MG63 (cell line): ENCODE results near the gene TBX19. TPM values are rescaled to one million over a fixed set of nuclear protein-coding genes. Genes with fewer than 3 reads are reported as not detected.

Experiments used
- DNase-seq: peaks from one replicate; pipeline ENCODE4 v3.0.0-alpha.2; 2020
- H3K27me3 ChIP-seq: fragments of 250-450 bp; sonication (Bioruptor Pico); 2 replicates; pipeline ENCODE4 v1.5.1; 2020; ENCODE audit warnings: mild to moderate bottlenecking, moderate library complexity
- H3K36me3 ChIP-seq: fragments of 250-450 bp; sonication (Bioruptor Pico); 2 replicates; pipeline ENCODE4 v1.5.1; 2020; ENCODE audit warnings: mild to moderate bottlenecking, moderate library complexity
- H3K4me3 ChIP-seq: fragments of 250-450 bp; sonication (Bioruptor Pico); 2 replicates; pipeline ENCODE4 v1.5.1; 2020; ENCODE audit warnings: mild to moderate bottlenecking, moderate library complexity
- H3K9me3 ChIP-seq: fragments of 250-450 bp; sonication (Bioruptor Pico); 2 replicates; pipeline ENCODE4 v1.5.1; 2020; ENCODE audit warnings: mild to moderate bottlenecking, moderate library complexity
- total RNA-seq: library from RNA; depleted of rRNA; stranded (reverse); fragments of >200 nt; shearing (Covaris generic); gene quantifications from 2 replicates; pipeline ENCODE4 v1.2.3, GENCODE V29; 2014; ENCODE audit warnings: low replicate concordance

Gene TBX19
- total RNA-seq, 1 experiment from 2014 or later, result 1.1 TPM

DNA sequence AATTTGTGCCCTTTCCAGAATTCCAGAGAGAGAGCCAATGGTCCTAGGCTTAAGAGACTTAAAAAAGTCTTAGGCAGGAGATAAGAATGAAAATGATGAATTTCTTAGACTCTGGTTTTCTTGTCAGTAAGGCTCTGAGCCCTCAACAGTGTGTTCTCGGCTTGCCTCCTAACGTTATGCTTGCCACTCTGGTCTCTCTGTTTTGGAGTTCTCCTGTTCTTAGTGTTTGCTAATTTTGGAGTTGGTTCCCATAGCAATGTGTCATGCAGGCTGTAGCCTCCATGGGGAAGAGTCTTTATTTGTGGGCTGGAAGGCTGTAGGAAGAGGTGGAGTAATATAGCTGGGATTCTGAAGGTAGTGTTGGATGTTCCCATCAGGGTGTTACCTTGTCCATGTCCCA, 19.9 kb downstream of the TBX19 start:
- no peak for DNase-seq
- Histone ChIP-seq H3K4me3 (no peak overlapping the region), H3K9me3 (no peaks in the 10 kb centered on the region), H3K27me3 (no peaks in the 10 kb centered on the region), H3K36me3 (no peaks in the 10 kb centered on the region)

DNA sequence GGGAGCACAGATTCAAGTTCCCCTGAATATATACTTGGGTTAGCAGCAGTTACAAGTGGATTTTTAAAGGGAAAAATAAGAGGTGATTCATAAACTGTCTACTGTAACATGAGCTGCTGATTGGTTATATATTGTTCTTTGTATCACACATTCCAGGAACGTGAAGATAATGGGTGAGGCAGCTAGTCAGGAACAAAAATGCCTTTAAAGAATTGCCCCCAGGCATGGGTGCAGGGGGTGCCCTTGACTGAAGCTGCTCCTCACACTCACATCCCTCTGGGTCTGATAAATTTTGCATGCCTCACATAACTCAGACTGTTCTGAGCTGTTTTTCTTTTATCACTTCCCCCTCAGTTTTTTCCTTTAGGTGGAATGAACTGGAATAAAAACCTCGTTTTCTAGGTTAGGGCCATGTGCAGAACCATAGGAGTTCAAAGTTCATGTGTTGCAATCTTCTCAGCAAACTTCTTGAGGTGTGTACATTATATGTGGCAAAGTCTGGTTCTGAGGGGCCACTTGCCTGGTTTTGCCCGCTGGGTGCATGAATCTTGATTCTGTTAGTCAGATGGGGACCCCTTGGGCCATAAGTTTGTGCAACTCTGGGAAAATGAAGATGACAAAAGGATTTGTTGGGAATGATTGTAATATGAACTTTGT, 21.1 kb downstream of the TBX19 start:
- H3K36me3 ChIP-seq, result no peaks in the 10 kb centered on the region

DNA sequence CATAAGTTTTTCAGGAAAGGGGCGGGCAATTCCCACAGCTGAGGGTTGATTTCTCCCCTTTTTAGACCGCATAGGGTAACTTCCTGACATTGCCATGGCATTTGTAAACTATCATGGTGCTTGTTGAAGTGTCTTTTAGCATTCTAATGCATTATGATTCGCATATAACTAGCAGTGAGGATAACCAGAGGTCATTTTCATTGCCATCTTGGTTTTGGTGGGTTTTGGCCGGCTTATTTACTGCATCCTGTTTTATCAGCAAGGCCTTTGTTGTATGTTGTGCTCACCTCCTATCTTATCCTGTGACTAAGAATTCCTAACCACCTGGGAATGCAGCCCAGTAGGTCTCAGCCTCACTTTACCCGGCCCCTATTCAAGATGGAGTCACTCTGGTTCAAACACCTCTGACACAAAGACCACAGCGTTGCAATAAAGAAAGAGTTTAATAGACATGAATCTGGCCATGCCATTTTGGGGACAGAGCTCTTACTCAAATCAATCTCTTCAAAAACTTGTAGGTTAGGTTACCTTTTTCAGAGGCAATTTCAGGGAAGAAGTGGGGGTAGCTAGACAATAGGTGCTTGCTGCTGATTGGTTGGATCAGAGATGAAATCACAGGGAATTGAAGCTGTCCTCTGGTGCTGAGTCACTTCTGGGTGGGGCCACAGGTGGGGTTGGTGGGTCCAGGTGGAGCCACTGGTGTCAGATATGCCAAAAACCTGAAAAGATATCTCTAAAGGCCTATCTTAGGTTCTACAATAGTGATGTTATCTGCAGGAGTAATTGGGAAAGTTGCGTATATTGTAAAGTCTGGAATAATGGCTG, 23.3 kb downstream of the TBX19 start:
- H3K9me3 ChIP-seq, result no peaks in the 10 kb centered on the region
- no peak overlapping the region for H3K4me3 ChIP-seq
- H3K36me3 ChIP-seq, result no peaks in the 10 kb centered on the region
- H3K27me3 ChIP-seq, result no peaks in the 10 kb centered on the region
- DNase-seq, result no peak

More for the DNA sequence above, 21.1 kb downstream of the TBX19 start:
- H3K4me3 ChIP-seq, result no peak overlapping the region
- peak; percentile 73 for DNase-seq
- H3K9me3 ChIP-seq, result no peaks in the 10 kb centered on the region
- H3K27me3 ChIP-seq, result no peaks in the 10 kb centered on the region

DNA sequence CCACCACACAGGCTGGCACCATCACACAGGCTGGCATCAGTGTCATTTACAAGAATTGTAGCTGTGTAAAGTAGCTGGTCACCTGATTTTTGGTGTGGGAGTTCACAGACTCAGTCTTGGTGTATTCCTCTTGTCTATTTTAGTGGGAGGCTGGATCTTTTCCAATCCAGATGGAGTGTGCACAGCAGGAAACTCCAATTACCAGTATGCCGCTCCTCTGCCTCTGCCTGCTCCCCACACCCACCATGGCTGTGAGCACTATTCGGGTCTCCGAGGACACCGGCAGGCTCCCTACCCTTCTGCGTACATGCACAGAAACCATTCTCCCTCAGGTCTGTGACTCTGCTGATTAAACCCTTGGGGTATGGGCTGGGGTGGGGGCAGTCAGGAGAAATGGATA, 24.2 kb downstream of the TBX19 start:
- Histone ChIP-seq H3K27me3 (no peaks in the 10 kb centered on the region), H3K9me3 (no peaks in the 10 kb centered on the region), H3K4me3 (no peak overlapping the region), H3K36me3 (no peaks in the 10 kb centered on the region)
- no peak for DNase-seq

DNA sequence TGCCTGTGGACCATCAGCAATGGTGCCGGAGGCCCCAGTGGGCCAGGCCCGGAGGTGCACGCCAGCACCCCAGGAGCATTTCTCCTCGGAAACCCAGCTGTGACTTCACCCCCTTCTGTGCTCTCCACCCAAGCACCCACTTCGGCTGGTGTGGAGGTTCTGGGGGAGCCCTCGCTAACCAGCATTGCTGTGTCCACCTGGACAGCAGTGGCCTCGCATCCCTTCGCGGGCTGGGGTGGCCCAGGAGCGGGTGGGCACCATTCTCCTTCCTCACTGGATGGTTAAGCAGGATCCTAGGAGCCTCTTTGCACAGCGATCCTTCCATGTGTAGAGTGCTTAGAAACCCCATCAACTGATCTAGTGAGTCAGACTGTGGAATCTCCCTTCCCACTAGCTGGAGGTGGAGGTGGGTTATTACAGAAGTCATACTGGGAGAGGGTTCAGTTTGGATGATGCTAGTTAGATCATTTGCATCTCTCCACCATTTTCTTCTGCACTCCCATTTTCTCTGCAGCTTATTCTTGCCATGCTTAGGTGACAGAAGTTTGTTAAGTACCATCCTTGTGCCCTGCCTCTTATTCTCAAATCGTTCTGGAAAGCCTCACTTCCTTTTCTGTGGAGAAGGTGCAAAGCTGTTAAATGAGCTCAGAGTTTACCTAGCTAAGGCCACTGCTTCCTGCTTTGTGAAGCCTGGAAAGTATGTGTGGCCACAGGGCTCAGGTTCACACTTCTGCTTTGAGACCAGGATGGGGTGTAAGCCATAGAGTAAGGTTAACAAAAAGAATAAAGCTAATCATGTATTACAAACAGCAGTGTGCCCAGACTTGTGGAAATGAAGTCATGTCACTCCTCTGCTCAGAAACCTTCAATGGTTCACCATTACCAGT, 32.3 kb downstream of the TBX19 start:
- no peaks in the 10 kb centered on the region for H3K9me3 ChIP-seq
- H3K27me3 ChIP-seq, result no peaks in the 10 kb centered on the region
- H3K36me3 ChIP-seq, result no peaks in the 10 kb centered on the region
- no peak overlapping the region for H3K4me3 ChIP-seq
- DNase-seq, result no peak

DNA sequence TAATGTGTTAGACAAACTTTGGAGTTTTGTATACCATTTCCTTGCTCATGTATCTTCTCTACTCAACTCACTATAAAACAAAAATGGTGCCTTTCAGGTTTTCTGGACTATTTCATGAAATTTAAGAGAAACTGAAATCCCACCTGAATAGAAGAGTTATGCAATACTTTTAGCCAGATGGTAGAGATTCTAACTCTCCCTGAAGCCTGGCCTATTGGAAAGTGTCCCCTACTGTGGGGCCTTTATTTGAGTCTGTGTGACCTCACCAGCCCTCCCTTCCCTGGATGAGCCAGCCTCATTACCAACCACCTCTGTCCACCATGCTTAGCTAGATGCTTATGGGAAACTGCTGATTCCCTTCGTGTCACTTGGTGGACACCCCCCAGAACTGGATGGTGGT, 35.5 kb downstream of the TBX19 start:
- Histone ChIP-seq H3K36me3 (no peaks in the 10 kb centered on the region), H3K9me3 (no peaks in the 10 kb centered on the region), H3K4me3 (no peak overlapping the region), H3K27me3 (no peaks in the 10 kb centered on the region)
- no peak for DNase-seq

DNA sequence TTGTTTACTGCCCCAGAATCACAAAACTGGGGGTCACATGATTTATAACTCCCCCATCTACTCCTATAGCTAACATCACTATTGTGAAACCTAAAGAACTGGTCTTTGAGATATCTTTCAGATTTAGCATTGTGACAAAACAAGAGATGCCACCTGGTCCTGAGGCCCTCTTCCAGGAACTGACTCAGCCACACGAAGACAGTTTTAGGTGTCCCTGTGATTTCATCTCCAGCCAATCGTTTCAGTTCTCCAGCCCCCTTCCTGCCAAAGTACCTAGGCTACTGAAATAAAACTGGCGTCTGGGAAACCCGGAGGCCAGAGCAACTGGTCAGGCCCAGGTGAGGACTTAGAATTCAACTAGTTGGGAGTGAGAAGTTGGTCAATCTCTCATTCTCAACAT, 36.6 kb downstream of the TBX19 start:
- no peak for DNase-seq
- no peak overlapping the region for H3K4me3 ChIP-seq
- no peaks in the 10 kb centered on the region for H3K36me3 ChIP-seq
- H3K9me3 ChIP-seq, result no peaks in the 10 kb centered on the region
- H3K27me3 ChIP-seq, result no peaks in the 10 kb centered on the region

DNA sequence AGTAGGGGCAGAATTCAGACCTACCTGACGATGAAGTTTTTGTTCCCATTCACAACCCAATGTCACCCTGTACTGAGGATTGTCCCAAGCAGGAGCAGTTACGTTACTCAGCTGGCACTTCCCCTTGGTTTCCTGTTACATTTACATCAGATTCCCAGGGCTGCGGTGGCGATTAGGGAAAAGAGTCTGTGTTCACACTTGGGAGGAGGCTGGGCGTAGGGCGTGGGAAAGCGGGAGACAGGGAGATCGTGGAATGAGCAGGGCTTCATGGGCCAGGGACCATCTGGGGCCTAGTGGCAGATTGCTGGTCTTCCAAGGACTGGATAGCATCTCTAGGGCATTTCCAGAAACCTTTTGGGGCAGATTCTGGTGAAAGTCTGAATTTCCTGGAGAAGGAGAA, 39.0 kb downstream of the TBX19 start:
- H3K27me3 ChIP-seq, result no peaks in the 10 kb centered on the region

DNA sequence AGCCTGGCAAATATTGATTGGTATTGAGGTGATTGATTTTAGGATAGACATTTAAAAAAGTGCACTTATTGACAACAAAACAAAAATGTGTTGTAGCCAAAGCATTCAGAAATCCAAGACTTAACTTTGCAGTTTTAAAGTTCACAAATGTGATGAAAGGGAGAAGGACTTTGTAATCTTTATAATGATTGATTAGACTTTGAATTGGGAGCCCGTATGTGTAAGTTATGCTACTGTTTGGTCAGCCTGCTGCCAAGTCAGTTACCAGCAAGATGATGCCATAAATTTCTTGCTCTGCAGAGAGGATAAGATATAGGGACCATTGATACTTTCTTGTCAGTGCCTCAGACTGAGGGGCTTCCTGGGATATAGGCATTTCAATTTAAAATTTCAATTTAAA, 39.5 kb downstream of the TBX19 start:
- DNase-seq, result no peak
- Histone ChIP-seq H3K36me3 (no peaks in the 10 kb centered on the region), H3K9me3 (no peaks in the 10 kb centered on the region; the same call in 1 of the 2 replicates), H3K27me3 (no peaks in the 10 kb centered on the region), H3K4me3 (no peak overlapping the region)

More for the DNA sequence above, 39.0 kb downstream of the TBX19 start:
- no peak overlapping the region for H3K4me3 ChIP-seq
- no peaks in the 10 kb centered on the region for H3K36me3 ChIP-seq
- no peaks in the 10 kb centered on the region; the same call in 1 of the 2 replicates for H3K9me3 ChIP-seq
- DNase-seq, result no peak

DNA sequence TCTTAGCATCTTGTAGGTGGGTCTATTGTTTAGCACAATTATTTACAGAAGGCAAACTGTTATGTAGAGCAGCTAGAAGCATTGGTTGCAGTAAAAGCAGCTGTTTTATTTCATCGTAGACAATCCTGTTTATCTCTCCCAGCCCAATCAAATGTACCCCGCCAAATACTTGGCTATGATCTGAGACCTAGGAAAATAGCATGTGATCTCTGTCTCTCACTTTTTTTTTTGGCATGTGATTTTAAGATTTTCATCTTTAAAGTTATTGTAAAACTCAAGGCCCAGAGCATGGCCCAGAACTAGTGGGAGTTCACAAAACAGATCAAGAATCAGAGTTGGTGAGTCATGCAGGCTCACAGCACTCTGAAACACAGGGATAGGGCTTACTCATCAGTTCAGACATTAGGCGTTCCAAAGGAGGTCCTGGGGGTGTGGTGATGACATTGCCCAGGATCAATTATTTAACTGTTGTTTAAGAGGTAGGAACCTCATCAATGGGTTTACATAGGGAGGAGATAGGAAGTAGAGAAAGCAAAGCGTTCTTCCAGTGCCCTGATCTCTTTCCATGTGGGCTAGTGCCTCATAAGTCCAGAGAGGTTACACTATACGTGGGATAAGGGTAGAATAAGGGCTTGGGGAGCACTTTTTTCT, 40.2 kb downstream of the TBX19 start:
- peak; percentile 76 for DNase-seq
- no peak overlapping the region for H3K4me3 ChIP-seq
- H3K36me3 ChIP-seq, result no peaks in the 10 kb centered on the region
- H3K27me3 ChIP-seq, result no peaks in the 10 kb centered on the region
- no peaks in the 10 kb centered on the region; the same call in 1 of the 2 replicates for H3K9me3 ChIP-seq

DNA sequence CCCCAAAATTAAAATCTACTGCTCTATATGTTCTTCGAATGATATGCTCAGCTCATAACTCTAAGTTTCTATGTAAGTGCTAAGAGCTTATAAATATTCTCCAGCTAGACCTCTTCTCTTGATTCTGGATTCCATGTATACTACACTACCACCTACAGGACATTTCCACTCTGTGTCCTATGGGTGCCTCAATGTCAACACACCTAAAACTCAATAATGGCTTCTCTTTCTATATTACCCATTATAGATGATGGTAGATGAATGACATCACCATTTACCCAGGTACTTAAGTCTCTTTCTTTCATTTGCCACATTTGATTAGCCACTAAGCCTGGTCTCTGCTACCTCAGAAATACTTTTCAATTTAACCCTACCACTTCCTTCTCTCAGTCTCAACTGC, 41.3 kb downstream of the TBX19 start:
- H3K9me3 ChIP-seq, result no peaks in the 10 kb centered on the region; the same call in 1 of the 2 replicates
- DNase-seq, result no peak
- no peaks in the 10 kb centered on the region for H3K27me3 ChIP-seq
- no peaks in the 10 kb centered on the region for H3K36me3 ChIP-seq
- H3K4me3 ChIP-seq, result no peak overlapping the region

DNA sequence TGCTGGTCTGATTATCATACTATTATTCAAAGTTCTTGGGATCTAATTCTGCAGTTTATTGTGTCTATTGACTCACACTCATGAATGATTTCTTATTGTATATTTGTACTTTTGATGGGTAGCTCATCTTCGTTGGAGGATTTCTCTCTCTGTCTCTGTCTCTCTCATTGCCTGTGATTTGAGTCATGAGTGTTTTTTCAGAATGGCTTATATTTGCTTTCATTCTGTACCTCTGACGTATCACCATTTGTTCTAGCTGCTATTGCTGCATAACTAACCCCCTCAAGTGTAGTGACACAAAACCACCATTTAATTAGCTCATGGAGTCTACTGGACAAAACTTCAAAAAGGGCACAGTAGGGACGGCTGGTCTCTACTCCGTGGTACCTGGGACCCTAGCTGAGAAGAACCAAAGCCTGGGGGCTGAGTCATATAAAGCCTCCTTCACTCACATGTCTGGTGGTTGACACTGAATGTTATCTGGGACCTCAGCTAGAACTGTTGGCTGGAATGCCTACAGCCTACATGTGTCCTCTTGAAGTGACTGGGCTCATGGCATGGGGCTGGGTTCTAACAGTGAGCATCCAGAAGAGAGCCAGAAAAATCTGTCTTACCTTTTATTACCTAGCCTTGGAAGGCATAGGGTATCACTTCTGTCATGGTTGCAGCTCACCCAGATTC, 44.2 kb downstream of the TBX19 start:
- no peaks in the 10 kb centered on the region for H3K27me3 ChIP-seq
- no peak for DNase-seq

DNA sequence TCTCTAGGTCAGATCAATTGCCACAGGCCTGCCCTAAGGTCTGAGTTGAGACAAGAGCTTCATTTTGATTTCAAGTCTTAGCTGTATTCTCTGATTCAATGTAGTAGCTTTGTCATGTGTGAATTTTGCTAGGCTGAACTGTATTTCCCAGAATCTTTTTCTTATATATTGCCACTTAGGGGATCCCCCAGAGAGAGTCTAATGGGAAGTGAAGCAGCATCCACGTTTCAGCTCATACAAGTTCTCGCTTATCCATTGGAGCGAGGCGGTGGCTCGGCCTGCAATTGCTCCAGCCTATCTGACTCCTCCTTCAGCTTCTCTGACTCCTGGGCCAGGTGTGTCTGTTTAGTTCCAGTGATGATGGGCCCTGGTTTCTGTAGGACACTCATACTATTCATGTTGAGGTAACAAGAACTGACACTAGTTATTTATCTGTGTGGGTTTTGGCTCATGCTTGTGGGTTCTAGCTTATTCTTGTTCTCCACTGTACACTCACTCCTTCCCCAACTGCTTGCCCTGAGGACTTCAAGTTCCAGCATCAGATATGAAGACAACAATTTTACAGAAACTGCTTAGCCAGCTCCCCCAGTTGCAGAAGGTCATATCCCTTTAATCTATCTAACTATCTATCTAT, 48.2 kb downstream of the TBX19 start:
- no peak overlapping the region for H3K4me3 ChIP-seq
- H3K36me3 ChIP-seq, result no peaks in the 10 kb centered on the region
- H3K9me3 ChIP-seq, result no peaks in the 10 kb centered on the region; the same call in 1 of the 2 replicates
- no peaks in the 10 kb centered on the region for H3K27me3 ChIP-seq
- DNase-seq, result no peak

More for the DNA sequence above, 44.2 kb downstream of the TBX19 start:
- no peak overlapping the region for H3K4me3 ChIP-seq
- no peaks in the 10 kb centered on the region; the same call in 1 of the 2 replicates for H3K9me3 ChIP-seq
- no peaks in the 10 kb centered on the region for H3K36me3 ChIP-seq

DNA sequence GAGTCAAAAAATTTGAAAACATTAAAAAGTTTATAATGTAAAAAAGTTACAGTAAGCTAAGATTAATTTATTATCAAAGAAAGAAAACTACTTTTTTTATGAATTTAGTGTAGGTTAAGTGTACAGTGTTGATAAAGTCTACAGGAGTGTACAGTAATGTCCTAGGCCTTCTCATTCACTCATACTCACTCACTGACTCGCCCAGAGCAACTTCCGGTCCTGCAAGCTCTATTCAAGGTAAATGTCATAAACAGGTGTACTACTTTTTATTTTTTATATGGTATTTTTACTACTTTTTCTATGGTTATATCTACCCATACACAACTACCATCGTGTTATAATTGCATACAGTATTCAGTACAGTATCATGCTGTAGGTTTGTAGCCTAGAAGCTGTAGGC, 49.6 kb downstream of the TBX19 start:
- no peak overlapping the region for H3K4me3 ChIP-seq
- H3K27me3 ChIP-seq, result no peaks in the 10 kb centered on the region
- DNase-seq, result no peak
- no peaks in the 10 kb centered on the region for H3K36me3 ChIP-seq
- no peaks in the 10 kb centered on the region for H3K9me3 ChIP-seq

DNA sequence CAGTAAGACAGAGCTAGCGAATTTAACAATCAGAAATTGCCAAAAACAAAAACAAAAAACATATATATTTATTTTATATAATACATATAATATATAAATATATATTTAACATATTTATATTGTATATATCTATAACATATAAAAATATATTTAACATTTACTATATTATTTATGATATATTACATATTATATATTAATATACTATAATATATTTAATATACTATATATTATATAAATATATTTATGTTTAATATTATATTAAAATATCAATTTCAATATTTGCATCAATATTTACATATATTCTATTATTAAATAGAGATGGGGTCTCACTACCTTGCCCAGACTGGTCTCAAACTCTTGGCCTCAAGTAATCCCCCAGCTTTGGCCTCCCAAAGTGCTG, 50.9 kb downstream of the TBX19 start:
- Histone ChIP-seq H3K4me3 (no peak overlapping the region), H3K27me3 (no peaks in the 10 kb centered on the region), H3K9me3 (no peaks in the 10 kb centered on the region), H3K36me3 (no peaks in the 10 kb centered on the region)
- DNase-seq, result no peak
